Ovary (tissue), 3 donors: ENCODE results near the gene TEX2.

Source experiments
- EP300 ChIP-seq: sonication (generic); formaldehyde crosslinking; IDR thresholded peaks from one replicate; pipeline ENCODE4 v1.6.1; 2017; ENCODE audit warnings: antibody characterized with exemption
- POLR2A ChIP-seq: fragments of 450-650 bp; IDR thresholded peaks from one replicate; pipeline ENCODE4 v1.6.1; 2017; ENCODE audit warnings: antibody characterized with exemption, mild to moderate bottlenecking, moderate library complexity
- TF ChIP-seq, protein P1 (sequence below), 3 donors: fragments of 450-650 bp in 2 of 3; fragments of 200-600 bp in 1 of 3; IDR thresholded peaks; one replicate each; pipeline versions ENCODE4 v1.5.1 to v1.8.0; 2016 to 2022; ENCODE audit warnings: antibody characterized with exemption in 3 of 3, mild to moderate bottlenecking in 1 of 3
- donor health status: DM: no; HTN: no; CAD: no.

DNA sequence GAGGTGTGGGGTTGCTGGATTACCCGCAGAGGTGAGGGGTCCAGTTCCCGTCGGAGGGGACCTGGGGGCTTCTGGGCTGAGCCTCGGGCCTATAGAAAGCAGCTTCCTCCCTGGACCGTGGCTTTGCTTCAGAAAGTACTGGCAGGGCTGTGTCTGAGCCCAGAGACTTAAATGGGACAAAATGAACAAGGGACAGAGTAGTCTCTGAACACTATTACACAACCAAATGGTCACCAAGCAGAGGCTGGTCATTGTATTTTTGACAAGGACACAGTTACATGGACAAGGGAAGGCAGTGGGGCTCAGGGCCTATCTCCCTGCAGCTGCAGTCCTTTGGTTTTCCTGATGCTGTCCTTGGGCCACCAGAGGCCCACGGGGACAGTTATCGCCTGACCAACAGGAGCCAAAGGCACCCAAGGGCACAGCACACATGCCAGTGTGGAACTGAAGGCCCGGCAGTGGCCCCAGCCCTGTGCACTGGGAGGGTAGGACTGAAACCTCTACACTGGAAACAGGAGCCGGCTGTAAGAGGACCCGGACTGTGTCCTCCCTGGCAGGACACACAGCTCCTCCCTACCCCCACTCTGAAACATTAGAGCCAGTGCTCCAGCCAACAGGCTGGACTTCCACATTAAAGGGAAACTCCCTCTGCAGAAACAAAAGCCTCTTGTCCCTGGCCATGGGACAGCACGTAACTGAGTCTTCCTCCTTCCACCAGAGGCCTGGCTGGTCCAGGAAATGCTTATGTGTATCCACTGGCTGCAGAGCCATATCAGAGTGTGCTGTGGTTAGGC lies 107.1 kb downstream of the TEX2 start:
- no peak for TF ChIP-seq POLR2A
- TF ChIP-seq EP300: no peak
- TF ChIP-seq, protein P1, sequence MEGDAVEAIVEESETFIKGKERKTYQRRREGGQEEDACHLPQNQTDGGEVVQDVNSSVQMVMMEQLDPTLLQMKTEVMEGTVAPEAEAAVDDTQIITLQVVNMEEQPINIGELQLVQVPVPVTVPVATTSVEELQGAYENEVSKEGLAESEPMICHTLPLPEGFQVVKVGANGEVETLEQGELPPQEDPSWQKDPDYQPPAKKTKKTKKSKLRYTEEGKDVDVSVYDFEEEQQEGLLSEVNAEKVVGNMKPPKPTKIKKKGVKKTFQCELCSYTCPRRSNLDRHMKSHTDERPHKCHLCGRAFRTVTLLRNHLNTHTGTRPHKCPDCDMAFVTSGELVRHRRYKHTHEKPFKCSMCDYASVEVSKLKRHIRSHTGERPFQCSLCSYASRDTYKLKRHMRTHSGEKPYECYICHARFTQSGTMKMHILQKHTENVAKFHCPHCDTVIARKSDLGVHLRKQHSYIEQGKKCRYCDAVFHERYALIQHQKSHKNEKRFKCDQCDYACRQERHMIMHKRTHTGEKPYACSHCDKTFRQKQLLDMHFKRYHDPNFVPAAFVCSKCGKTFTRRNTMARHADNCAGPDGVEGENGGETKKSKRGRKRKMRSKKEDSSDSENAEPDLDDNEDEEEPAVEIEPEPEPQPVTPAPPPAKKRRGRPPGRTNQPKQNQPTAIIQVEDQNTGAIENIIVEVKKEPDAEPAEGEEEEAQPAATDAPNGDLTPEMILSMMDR (IDR thresholded peaks at IDR 0.05): no peak
